HG02973 (cell line): Measurements from ENCODE around the gene HS6ST2.
"Not testable (repeated sequence)": the region's sequence is repeated elsewhere in the genome, so short reads cannot be mapped to it uniquely, and the experiment has no call there.

Source experiments
- ATAC-seq: cut with Tn5 transposase; IDR thresholded peaks from one replicate; pipeline ENCODE4 v1.9.1; 2021; ENCODE audit warnings: moderate library complexity; ENCODE audit not compliant: unreplicated experiment

The HS6ST2 gene

DNA sequence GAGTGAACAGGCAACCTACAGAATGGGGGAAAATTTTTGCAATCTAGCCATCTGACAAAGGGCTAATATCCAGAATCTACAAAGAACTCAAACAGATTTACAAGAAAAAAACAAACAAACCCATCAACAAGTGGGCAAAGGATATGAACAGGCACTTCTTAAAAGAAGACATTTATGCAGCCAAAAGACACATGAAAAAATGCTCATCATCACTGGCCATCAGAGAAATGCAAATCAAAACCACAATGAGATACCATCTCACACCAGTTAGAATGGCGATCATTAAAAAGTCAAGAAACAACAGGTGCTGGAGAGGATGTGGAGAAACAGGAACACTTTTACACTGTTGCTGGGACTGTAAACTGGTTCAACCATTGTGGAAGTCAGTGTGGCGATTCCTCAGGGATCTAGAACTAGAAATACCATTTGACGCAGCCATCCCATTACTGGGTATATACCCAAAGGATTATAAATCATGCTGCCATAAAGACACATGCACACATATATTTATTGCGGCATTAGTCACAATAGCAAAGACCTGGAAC, 13.3 kb downstream of the HS6ST2 start:
- not testable (repeated sequence) for ATAC-seq

GRCh38 chrX:132940727-132941327, 17.6 kb downstream of the HS6ST2 start:
- no peak for ATAC-seq

DNA sequence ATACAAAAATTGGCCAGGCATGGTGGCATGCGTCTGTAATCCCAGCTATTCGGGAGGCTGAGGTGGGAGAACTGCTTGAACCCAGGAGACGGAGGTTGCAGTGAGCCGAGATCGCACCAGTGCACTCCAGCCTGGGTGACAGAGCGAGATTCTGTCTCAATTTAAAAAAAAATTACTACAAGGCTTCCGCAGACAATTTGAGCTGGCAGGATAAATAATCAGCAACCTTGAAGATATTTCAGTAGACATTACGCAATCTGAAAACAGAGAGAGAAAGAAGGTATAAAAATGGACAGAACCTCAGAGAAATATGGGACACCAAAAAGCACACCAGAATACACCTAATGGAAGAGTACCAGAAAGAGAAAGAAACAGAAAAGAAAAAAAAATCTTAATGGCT, 25.3 kb downstream of the HS6ST2 start:
- ATAC-seq = no peak

- ATAC-seq = no peak
Measured at GRCh38 chrX:132924426-132924825, 34.0 kb downstream of the HS6ST2 start.

- no peak for ATAC-seq
Measured at GRCh38 chrX:132918523-132918922, 39.9 kb downstream of the HS6ST2 start.

GRCh38 chrX:132916349-132916748, 42.1 kb downstream of the HS6ST2 start:
- no peak for ATAC-seq

DNA sequence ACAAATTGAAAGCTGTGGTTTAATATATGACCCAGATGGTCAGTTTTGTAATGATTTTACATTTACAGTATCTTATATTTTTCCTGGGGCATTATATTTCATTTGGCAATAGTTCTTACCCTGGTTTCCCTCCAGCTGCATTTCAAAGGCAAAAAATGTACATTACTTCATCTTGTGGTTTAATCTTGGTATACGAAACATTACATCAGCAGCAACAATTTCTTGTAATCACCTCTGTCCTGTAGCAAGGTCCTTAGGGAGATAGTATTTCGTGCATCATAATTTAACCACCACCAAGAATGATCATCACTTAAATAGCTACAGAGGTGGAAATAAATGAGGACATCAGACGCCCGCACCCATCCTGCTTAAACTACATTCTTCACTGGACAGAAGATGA, 48.8 kb downstream of the HS6ST2 start:
- ATAC-seq = no peak

GRCh38 chrX:132908891-132909290, 49.5 kb downstream of the HS6ST2 start:
- ATAC-seq = no peak

- no peak for ATAC-seq
Measured at GRCh38 chrX:132900633-132901293, 57.7 kb downstream of the HS6ST2 start.

DNA sequence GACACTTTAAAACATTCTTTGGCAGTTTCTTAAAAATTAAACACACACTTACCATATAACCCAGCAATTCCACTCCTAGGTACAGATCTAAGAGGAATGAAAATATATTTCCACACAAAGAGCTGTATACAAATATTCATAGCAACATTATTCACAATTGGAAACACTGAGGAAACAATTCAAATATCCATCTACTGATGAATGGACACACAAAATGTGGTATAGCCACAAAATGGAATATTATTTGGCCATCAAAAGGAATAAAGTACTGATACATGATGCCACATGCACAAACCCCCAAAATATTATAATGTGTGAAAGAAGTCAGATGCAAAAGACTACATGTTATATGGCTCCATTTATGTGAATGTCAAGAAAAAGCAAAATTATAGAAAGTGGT, 70.9 kb downstream of the HS6ST2 start:
- no peak for ATAC-seq

DNA sequence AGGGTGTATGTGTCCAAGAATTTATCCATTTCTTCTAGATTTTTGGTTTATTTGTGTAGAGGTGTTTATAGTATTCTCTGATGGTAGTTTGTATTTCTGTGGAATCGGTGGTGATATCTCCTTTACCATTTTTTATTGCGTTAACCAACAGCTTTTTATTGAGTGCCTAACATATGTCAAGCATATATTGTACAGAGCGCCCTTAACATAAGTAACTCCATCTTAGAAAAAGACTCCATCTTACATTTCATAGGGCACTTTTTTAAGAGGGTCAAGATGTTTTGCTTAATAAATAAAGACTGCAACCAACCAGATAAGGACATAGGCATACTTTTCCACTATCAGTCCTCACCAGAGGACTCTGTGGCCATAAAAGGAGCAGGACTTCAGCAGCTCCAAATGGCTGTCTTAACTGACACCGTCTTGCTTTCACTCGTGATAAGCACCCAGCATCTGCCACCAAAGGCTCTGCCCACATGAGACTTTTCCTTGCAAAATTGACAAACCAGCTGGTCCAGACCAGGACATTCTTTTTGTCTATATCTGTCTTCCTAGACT, 75.0 kb downstream of the HS6ST2 start:
- ATAC-seq = no peak

GRCh38 chrX:132880753-132881152, 77.7 kb downstream of the HS6ST2 start:
- not testable (repeated sequence) for ATAC-seq

DNA sequence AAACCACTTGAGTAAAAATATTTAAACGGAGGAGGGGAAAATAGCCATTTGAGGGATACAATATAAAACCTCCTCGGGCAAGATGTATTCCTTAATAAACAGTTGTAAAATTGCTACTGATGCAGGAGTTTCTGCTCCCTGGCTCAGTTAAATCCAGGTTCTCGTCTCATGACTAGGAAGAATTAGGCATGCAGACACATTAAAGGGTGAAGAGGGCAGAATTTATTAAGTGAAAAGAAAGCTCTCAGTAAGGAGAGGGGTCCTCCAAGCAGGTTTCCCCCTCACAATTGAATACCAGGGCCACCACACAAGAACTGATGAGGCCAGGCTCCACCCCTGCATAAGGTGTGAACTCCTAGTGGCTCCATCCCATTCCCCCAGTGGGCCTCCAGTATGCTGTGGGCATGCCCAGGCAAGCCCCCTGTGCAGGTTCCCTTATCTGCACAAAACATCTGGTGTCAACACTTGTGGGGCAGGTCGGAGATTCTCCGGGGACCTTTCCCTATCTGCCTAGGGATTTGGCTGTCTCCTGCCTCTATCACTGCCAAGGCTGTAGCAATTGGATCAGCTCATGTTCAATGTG, 80.4 kb downstream of the HS6ST2 start:
- no peak for ATAC-seq

- no peak for ATAC-seq
Measured at GRCh38 chrX:132876523-132877338, 81.7 kb downstream of the HS6ST2 start.

GRCh38 chrX:132875650-132876522, 82.5 kb downstream of the HS6ST2 start:
- no peak for ATAC-seq

- ATAC-seq = no peak
Measured at GRCh38 chrX:132862562-132862961, 95.9 kb downstream of the HS6ST2 start.

DNA sequence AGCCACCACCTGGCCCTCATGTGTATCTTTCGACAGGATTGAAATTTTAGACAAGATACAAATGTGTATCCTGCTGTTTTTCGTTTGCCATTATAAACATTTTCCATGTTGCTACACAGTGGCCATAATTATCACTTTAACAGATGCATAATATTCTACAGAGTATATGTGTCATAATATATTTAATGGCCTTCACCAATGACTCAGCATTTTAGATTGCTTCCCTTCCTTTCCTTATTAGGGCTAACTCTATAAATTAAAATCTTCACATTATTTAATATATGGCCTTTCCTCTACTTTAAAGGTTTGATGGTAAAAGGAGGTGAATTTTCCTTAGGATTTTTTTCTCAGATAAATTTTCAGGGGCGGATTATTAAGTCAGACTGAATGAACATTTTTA, 97.4 kb downstream of the HS6ST2 start:
- ATAC-seq = no peak

GRCh38 chrX:132860200-132860599, 98.2 kb downstream of the HS6ST2 start:
- ATAC-seq = no peak

- no peak for ATAC-seq
Measured at GRCh38 chrX:132858018-132858417, 100.4 kb downstream of the HS6ST2 start.

GRCh38 chrX:132855780-132856341, 102.6 kb downstream of the HS6ST2 start:
- no peak for ATAC-seq
